Stimulated activated CD4-positive, alpha-beta T cell treated with anti-CD3 and anti-CD28 coated beads, Interleukin-2, amount 100 ng/mL, for 4 hours (primary cell): ENCODE data around the gene ADARB2.

ENCODE experiments used
- DNase-seq: peaks from one replicate; pipeline ENCODE4 v3.0.0-alpha.2; 2020; ENCODE audit warnings: low read depth

ADARB2 gene

DNA sequence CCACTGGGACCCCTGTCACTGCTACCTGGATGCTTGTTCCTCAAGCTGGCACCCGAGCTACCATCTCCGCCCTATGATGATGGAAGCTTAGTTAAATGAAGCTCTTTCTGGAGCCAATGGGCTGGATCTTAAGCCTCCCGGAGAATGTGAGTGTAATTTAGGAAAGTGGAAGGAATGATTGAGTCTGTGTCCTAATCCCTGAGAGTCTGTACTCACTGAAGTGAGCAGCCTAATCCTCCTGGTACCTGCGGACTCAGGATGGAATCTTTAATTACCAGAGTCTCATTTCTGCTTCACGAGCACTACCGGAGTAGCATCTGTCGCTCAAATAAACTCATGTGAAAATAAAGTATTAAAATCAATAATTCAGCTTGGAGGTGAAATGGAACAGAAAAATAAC, 425.6 kb downstream of the ADARB2 start:
- DNase-seq: no peak

- DNase-seq: no peak
Measured at GRCh38 chr10:1310271-1310789, 427.0 kb downstream of the ADARB2 start.

DNA sequence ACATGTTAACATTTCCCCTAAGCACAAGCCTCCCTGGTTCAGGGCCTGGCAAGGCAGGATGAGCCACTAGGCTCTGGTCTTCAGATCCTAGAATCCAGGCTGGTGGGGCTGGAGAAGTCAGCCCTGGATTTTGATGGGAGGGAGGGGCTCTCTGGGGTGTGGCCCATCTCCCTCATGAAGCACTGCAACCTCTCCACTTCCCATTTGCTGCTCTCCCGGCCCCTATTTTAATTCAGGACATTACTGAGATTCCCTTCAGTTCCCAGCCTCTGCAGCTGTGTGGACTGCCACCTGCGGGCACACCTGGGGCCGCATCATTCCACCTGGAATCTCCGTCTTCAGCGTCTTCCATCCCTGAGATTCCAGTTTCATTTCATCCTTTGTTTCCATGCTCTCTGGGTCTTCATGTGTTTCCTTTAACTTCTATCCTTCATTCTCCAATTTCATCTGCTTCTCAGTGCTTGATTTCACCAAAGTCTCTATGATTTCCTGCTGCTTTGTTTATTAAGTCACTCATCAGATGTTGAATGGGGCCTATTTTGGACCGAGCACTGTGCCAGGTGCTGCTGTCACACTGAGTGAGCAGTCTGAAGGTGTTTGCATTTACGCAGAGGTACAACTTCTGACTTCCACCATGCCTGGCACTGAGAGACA, 427.6 kb downstream of the ADARB2 start:
- DNase-seq: no peak

DNA sequence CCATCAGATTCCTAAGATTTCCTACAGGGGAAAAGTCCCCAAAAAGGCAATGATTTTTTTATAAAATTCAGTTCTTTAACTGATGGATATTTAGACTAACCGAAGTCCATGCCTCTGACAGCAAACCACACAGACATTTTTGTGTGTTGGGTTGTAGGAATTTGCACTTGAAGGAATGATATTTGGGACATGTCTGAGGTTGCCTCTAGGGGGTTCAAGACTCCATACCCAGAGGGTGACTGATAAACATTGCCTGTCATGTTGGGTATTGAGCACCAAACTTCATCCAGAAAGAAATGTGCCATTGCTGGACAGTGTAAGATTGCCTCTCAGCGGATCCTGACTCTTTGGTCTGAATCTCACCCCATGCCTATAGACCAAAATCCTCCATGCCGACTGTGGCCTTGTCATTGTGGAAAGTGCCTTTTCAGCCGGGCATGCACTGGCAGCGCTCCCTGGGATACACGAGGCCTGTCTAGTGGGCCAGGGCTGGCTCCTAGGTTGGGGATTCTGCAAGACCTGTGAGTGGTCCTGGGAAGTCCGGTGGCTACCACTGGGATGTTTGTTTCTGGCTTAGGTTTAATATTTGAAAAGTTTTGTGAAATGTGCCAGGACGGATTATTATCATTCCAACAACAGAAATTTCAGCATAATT, 428.2 kb downstream of the ADARB2 start:
- DNase-seq: no peak

DNA sequence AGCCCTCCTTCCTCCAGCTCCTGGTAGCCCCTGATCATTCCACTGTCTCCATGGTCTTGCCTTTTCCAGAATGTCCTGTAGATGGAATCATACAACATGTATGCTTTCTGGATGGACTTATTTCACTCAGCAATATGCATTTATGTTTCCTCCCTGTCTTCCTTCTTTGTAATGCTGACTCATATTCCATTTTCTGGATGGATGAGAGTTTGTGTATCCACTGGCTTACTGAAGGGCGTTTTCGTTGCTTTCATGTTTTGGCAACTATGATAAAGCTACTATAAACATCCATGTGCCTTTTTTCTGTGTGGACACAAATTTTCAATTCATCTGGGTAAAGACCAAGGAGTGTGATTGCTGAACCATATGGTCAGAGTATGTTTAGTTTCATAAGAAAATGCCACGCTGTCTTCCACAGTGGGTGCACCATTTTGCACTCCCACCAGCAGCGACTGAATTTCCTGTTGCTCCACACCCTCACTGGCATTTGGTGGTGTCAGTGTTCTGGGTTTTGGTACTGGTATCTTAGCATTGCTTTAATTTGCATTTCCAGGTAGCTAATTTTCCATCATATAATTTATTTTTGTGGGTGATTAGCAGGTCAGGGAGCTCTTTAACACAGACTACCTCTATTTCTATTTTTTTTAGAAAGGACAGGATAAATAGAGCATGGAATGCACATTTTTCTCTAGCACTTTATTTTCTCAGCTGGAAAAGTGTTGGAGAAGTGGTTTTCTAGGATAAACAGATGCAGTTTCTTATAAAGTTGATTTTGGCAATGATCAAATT, 429.0 kb downstream of the ADARB2 start:
- no peak for DNase-seq

- DNase-seq: no peak
Measured at GRCh38 chr10:1301143-1301542, 436.2 kb downstream of the ADARB2 start.

- no peak for DNase-seq
Measured at GRCh38 chr10:1300218-1300617, 437.1 kb downstream of the ADARB2 start.

DNA sequence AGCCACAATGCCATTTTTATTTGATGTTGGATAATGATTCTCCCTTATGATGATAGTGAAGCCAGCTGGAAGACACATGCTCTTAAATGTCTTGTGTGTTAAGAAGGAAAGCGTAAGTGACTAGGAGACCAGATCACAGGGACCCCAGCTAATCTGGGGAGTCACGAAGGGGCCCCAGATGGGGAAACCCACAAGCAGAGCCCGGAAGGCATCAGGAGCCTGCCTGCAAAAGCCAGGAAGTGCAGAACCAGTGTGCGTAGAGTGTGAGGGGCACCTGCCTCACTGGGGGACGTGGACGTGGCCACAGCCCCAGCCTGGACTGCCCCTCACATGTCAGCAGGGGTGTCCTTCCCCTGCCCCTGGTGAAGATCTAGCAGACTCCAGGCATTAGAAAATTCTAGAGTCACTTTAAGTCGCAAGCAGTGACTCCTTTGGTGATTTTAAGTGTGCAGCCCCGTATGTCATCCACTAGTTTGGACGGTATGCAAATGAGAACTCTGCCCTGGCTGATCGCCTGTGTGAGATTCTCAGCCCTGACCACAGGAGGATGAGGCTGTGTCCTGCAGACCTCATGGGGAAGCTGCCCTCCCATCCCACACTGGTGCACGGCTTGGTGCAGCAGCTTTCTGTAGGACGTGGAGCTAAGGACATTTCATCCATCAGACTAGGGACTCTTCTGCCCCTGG, 438.1 kb downstream of the ADARB2 start:
- no peak for DNase-seq

DNA sequence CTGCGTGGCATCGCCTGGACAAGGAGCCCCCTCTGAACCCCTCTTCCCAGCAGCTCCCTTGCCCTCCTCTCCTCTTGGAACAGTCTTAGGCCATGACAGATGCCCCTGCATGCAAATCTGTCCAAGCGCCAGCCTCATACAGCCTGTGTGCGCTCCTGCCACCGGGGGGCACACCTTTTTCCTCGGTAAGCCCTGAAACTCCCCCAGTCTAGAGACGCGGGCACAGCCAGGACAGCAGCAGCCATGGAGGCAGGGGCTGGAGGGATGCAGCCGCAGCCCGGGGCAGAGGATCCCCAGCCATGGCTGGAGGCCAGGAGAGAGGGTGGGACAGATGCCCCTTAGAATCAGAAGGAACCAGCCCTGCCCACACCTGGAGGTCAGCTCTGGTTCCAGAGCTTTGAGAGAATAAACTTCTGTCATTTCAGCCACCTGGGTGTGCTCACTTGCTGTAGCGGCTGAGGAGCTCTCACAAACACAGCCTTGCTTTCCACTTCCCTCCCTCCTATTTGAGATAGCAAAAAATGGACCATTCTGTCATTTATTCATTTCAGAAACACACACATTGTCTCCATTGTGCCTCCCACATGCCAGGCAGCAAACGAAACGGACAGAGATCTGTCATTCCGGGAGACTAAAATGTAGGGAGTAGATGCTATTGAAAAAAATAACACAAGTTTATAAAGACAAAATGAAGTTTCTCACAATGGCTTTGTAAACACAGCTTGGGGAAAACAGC, 439.6 kb downstream of the ADARB2 start:
- DNase-seq: no peak

GRCh38 chr10:1295756-1296480, 441.4 kb downstream of the ADARB2 start:
- no peak for DNase-seq

DNA sequence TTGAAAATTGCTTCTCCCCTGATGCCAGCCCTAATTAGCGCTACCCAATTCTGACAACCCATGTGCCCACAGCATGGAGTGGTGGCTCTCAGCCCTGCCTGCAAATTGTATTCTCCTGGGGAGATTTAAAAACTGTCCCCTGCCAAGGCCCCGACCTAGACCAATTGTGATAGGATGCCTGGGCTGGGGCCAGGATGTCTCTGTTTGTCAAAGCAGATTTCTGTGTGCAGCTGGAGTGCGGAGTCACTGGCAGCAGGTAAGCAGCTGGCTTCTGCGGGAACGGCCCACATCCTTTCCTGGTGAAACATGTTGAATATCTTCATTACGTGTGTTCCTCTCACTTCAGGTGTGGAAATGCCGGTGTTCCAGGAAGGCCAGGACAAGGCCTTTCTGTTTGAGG, 442.6 kb downstream of the ADARB2 start:
- no peak for DNase-seq

- no peak for DNase-seq
Measured at GRCh38 chr10:1293636-1294435, 443.5 kb downstream of the ADARB2 start.

DNA sequence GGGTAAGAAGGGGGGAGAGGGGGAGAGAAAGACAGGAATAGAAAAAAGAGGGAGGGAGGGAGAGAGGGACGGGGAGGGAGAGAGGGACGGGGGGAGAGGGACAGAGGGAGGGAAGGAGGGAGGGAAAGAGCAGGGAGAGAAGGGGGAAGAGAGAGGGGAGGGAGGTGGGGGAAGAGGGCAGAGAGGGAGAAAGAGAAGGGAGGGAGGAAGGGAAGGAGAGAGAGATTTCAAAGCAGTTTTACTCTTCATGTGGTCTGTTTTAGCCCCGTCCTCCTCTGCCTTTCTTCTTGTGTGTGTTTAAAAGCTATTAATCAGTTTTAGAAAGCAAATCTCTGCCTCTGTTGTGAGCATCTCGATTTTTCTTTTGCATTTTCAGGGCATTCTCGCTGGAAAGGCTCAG, 444.2 kb downstream of the ADARB2 start:
- no peak for DNase-seq

DNA sequence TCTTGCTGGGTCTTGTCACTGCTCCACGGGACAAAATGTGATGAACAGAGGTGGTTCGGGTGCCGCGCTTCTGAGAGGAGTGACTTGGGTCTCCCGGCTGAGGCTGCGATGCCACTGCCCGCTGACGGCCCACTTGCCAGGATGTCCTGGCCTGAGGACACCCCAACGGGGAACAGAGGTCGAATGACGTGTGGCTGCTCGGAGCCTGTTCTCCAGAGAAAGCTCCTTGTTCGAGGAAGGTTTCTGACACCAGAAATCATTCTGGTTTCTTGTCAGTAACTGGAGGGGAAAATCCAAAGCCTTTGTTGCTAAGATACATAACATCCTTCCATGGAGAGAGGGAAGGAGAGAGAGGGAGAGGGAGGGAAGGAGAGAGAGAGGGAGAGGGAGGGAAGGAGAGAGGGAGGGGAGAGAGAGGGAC, 444.7 kb downstream of the ADARB2 start:
- DNase-seq: no peak

- no peak for DNase-seq
Measured at GRCh38 chr10:1291178-1292090, 445.9 kb downstream of the ADARB2 start.

DNA sequence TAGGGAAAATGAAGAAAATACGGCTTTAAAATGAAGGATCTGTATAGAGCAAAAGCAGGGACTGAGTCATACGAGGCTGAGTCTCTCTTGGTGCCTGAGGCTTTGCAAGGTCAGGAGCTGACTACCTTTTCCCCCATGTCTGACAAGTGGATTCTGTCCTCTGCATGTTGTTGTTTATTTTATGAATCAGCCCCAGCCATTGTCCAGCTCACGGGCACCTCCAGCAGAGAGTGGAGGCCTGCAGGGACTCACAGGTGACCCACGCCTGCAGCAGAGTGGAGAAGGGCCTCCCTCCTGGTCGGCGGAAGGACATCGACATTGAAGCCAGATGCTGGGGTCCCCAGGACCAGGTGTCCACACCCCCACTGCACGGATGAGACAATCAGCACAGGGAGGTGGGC, 447.3 kb downstream of the ADARB2 start:
- no peak for DNase-seq

GRCh38 chr10:1289591-1289990, 447.7 kb downstream of the ADARB2 start:
- DNase-seq: no peak

GRCh38 chr10:1287971-1288401, 449.3 kb downstream of the ADARB2 start:
- DNase-seq: no peak

DNA sequence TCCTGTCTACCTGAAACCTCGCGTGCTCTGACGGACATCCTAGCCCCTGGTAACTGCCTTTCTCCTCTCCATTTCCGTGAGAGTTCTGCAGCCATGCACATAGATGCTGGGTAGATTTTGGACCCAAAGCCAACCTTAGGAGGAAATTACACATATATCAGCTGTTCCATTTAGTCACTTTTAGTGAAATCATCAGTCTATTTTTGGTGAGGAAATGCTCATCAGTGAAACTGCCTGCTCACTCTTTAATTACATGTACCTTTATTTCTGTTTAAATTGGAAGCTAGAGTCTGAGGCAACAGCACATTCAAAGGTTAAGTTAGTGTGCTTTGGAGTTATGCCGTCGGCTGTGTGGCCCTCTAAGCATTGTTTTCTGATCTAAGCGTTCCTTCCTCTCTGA, 449.8 kb downstream of the ADARB2 start:
- DNase-seq: no peak
